Liver (tissue), 9 donors: ENCODE data around the gene TGFBR3. TPM values are rescaled to one million over a fixed set of nuclear protein-coding genes. Genes with fewer than 3 reads are reported as not detected.

Experiments used
- DNase-seq: peaks from one replicate; pipeline ENCODE4 v3.0.0-alpha.2; 2017; ENCODE audit warnings: low spot score
- H3K27ac ChIP-seq, 2 donors: one replicate each; pipeline ENCODE4 v1.7.0; 2013; ENCODE audit warnings: inconsistent platforms in 2 of 2, low read length in 2 of 2, control low read depth in 1 of 2, low read depth in 1 of 2, mild to moderate bottlenecking in 1 of 2
- H3K27me3 ChIP-seq, 4 donors: one replicate each; pipeline versions ENCODE4 v1.6.1 to v1.7.0; 2013; ENCODE audit warnings: low read length in 3 of 4, inconsistent platforms in 1 of 4, mild to moderate bottlenecking in 1 of 4, moderate library complexity in 1 of 4; ENCODE audit not compliant: control insufficient read depth in 4 of 4, insufficient read depth in 4 of 4
- H3K36me3 ChIP-seq, 4 donors: one replicate each; pipeline versions ENCODE4 v1.6.1 to v1.7.0; 2013; ENCODE audit warnings: low read length in 3 of 4, mild to moderate bottlenecking in 3 of 4, low read depth in 1 of 4, moderate library complexity in 1 of 4; ENCODE audit not compliant: control insufficient read depth in 4 of 4, insufficient read depth in 3 of 4
- H3K4me1 ChIP-seq, 4 donors: one replicate each; pipeline versions ENCODE4 v1.6.1 to v1.7.0; 2013; ENCODE audit warnings: low read length in 3 of 4, mild to moderate bottlenecking in 3 of 4, moderate library complexity in 1 of 4; ENCODE audit not compliant: control insufficient read depth in 4 of 4, insufficient read depth in 4 of 4
- H3K4me3 ChIP-seq, 3 donors: one replicate each; pipeline versions ENCODE4 v1.6.1 to v1.7.0; 2013; ENCODE audit warnings: low read length in 3 of 3, control low read depth in 1 of 3, low read depth in 1 of 3, mild to moderate bottlenecking in 1 of 3
- H3K9ac ChIP-seq, 2 donors: one replicate each; pipeline ENCODE4 v1.7.0; 2013; ENCODE audit warnings: low read length in 2 of 2, mild to moderate bottlenecking in 2 of 2, moderate library complexity in 2 of 2, control low read depth in 1 of 2, low read depth in 1 of 2
- H3K9me3 ChIP-seq, 4 donors: one replicate each; pipeline versions ENCODE4 v1.6.1 to v1.7.0; 2013; ENCODE audit warnings: low read length in 3 of 4; ENCODE audit not compliant: control insufficient read depth in 4 of 4
- EGR1 ChIP-seq, 2 donors: IDR thresholded peaks; 2 replicates each; pipeline ENCODE4 v1.6.1; 2016 to 2018; ENCODE audit warnings: antibody characterized with exemption in 2 of 2, low read depth in 2 of 2
- FOXA1 ChIP-seq: IDR thresholded peaks from 2 replicates; pipeline ENCODE4 v1.6.1; 2016; ENCODE audit warnings: antibody characterized with exemption
- GABPA ChIP-seq, 2 donors: IDR thresholded peaks in 1 of 2; conservative IDR thresholded peaks in 1 of 2; 2 replicates each; pipeline ENCODE4 v1.6.1; 2016; ENCODE audit warnings: antibody characterized with exemption in 2 of 2, mild to moderate bottlenecking in 1 of 2, moderate library complexity in 1 of 2
- HNF4A ChIP-seq, 2 donors: conservative IDR thresholded peaks; 2 replicates each; pipeline ENCODE4 v1.6.1; 2016; ENCODE audit warnings: antibody characterized with exemption in 2 of 2, mild to moderate bottlenecking in 2 of 2
- HNF4G ChIP-seq: IDR thresholded peaks from 2 replicates; pipeline ENCODE4 v1.6.1; 2016; ENCODE audit warnings: antibody characterized with exemption
- JUND ChIP-seq, 2 donors: IDR thresholded peaks; 2 replicates each; pipeline ENCODE4 v1.6.1; 2016; ENCODE audit warnings: antibody characterized with exemption in 2 of 2
- MAX ChIP-seq: IDR thresholded peaks from 2 replicates; pipeline ENCODE4 v1.6.1; 2016; ENCODE audit warnings: antibody characterized with exemption
- NR2F2 ChIP-seq: IDR thresholded peaks from 2 replicates; pipeline ENCODE4 v1.6.1; 2016; ENCODE audit warnings: antibody characterized with exemption
- RAD21 ChIP-seq, 2 donors: IDR thresholded peaks; 2 replicates each; pipeline ENCODE4 v1.6.1; 2016; ENCODE audit warnings: antibody characterized with exemption in 2 of 2, mild to moderate bottlenecking in 2 of 2
- SP1 ChIP-seq: IDR thresholded peaks from 2 replicates; pipeline ENCODE4 v1.6.1; 2018; ENCODE audit warnings: antibody characterized with exemption, mild to moderate bottlenecking
- YY1 ChIP-seq: IDR thresholded peaks from 2 replicates; pipeline ENCODE4 v1.6.1; 2016; ENCODE audit warnings: antibody characterized with exemption, mild to moderate bottlenecking
- WGBS: extraction: QIAGEN DNeasy Blood & Tissue Kit; methylation state at CpG from one replicate; pipeline ENCODE4 v1.1.7; 2013; 5-methylcytosine and 5-hydroxymethylcytosine counted together
- polyA plus RNA-seq, 2 donors: library from polyadenylated mRNA; stranded (reverse) in 1 of 2; unstranded in 1 of 2; fragments of 200-250 nt in 1 of 2; fragments of >200 nt in 1 of 2; fragmentation: Nextera tagmentation in 1 of 2; extraction: Ambion mirVana in 1 of 2; gene quantifications; one replicate each; pipeline versions ENCODE4 v1.2.1 to v1.2.3, GENCODE V29; 2013 to 2015
- total RNA-seq, 2 donors: library from RNA; depleted of rRNA; stranded (reverse); fragments of >200 nt; gene quantifications; one replicate each; pipeline ENCODE4 v1.2.3, GENCODE V29; 2014
- TF ChIP-seq, protein P1 (sequence below): fragments of 150-350 bp; IDR thresholded peaks from 2 replicates; pipeline ENCODE4 v1.5.1; 2017; ENCODE audit warnings: improper control_type of control experiment, low read depth, low read length; ENCODE audit not compliant: missing input control
- TF ChIP-seq, protein P2 (sequence below): IDR thresholded peaks from 2 replicates; pipeline ENCODE4 v1.6.1; 2016; ENCODE audit warnings: antibody characterized with exemption
- donor health status: healthy.
- donor health status: healthy.
- donor health status: healthy.
- donor health status: healthy.
- donor health status: healthy.

The TGFBR3 gene
- total and polyA plus RNA-seq, 4 donors = 6.1 to 19.3 (median 9.9) TPM

GRCh38 chr1:91791103-91791502 is 94.8 kb downstream of the TGFBR3 start:
- Histone ChIP-seq H3K9me3 (no peaks in the 10 kb centered on the region), H3K27ac (no peak overlapping the region), H3K27me3 (no peaks in the 10 kb centered on the region), H3K9ac (no peak overlapping the region), H3K4me3 (no peak overlapping the region), H3K36me3 (peaks cover 0 to 5% (median under 1%) of the 10 kb centered on the region in 4 donors), H3K4me1 (peaks cover 0 to 13% (median 7%) of the 10 kb centered on the region in 4 donors)
- peak in 1 of 2 donors; percentile 19 for TF ChIP-seq RAD21 (IDR thresholded peaks at IDR 0.05)
- TF ChIP-seq FOXA1 = no peak
- no peak for TF ChIP-seq JUND (IDR thresholded peaks at IDR 0.05)
- no peak for TF ChIP-seq YY1
- TF ChIP-seq, protein P1, sequence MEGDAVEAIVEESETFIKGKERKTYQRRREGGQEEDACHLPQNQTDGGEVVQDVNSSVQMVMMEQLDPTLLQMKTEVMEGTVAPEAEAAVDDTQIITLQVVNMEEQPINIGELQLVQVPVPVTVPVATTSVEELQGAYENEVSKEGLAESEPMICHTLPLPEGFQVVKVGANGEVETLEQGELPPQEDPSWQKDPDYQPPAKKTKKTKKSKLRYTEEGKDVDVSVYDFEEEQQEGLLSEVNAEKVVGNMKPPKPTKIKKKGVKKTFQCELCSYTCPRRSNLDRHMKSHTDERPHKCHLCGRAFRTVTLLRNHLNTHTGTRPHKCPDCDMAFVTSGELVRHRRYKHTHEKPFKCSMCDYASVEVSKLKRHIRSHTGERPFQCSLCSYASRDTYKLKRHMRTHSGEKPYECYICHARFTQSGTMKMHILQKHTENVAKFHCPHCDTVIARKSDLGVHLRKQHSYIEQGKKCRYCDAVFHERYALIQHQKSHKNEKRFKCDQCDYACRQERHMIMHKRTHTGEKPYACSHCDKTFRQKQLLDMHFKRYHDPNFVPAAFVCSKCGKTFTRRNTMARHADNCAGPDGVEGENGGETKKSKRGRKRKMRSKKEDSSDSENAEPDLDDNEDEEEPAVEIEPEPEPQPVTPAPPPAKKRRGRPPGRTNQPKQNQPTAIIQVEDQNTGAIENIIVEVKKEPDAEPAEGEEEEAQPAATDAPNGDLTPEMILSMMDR = no peak
- TF ChIP-seq, protein P2, sequence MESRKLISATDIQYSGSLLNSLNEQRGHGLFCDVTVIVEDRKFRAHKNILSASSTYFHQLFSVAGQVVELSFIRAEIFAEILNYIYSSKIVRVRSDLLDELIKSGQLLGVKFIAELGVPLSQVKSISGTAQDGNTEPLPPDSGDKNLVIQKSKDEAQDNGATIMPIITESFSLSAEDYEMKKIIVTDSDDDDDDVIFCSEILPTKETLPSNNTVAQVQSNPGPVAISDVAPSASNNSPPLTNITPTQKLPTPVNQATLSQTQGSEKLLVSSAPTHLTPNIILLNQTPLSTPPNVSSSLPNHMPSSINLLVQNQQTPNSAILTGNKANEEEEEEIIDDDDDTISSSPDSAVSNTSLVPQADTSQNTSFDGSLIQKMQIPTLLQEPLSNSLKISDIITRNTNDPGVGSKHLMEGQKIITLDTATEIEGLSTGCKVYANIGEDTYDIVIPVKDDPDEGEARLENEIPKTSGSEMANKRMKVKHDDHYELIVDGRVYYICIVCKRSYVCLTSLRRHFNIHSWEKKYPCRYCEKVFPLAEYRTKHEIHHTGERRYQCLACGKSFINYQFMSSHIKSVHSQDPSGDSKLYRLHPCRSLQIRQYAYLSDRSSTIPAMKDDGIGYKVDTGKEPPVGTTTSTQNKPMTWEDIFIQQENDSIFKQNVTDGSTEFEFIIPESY = no peak
- no peak for TF ChIP-seq MAX
- DNase-seq = no peak
- 72% methylated on average over 1 of the region's 1 CpG for WGBS

DNA sequence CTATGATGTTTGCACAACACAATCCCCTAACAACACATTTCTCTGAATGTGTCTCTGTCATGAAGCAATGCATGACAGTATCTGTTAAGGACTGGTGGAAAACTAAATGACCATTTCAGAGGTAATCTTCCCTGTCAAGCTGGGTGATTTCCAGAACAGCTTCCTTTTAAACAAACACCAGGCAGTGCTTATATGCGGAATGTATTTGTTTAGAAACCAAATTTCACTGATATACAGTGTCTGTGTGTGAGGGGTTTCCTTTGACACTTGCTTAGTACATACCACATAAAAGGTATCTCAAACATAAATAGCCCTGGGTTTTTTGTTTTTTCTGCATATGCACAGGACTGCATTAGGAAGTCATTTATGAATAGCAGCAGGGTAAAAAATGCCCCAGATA is 95.6 kb downstream of the TGFBR3 start:
- no peak for DNase-seq
- Histone ChIP-seq H3K4me1 (peaks cover 0 to 13% (median 7%) of the 10 kb centered on the region in 4 donors), H3K36me3 (no peaks in the 10 kb centered on the region), H3K27ac (no peak overlapping the region), H3K9ac (no peak overlapping the region), H3K9me3 (no peaks in the 10 kb centered on the region), H3K4me3 (no peak overlapping the region), H3K27me3 (no peaks in the 10 kb centered on the region)
- no peak for TF ChIP-seq HNF4A (conservative IDR thresholded peaks at IDR 0.05)
- TF ChIP-seq, protein P2 = no peak
- no peak for TF ChIP-seq JUND (IDR thresholded peaks at IDR 0.05)
- no peak for TF ChIP-seq EGR1 (IDR thresholded peaks at IDR 0.05; ENCODE audit: low read depth in 2 of 2)
- no peak for TF ChIP-seq FOXA1
- TF ChIP-seq HNF4G = no peak
- TF ChIP-seq NR2F2 = no peak
- TF ChIP-seq YY1 = no peak
- TF ChIP-seq, protein P1 = no peak
- TF ChIP-seq GABPA (IDR thresholded peaks at IDR 0.05 in 1 of 2, conservative IDR thresholded peaks at IDR 0.05 in 1 of 2) = no peak
- TF ChIP-seq SP1 = no peak
- 51% methylated on average over 1 of the region's 1 CpG for WGBS
